NCI-H69 (cell line): ENCODE results near the gene INPP5D.
"Not testable (repeated sequence)": the region's sequence is repeated elsewhere in the genome, so short reads cannot be mapped to it uniquely, and the experiment has no call there.

Source experiments
- DNase-seq: peaks from one replicate; lab custom pipeline; 2025; lab: John Stamatoyannopoulos, UW

INPP5D gene

GRCh38 chr2:233032551-233033320 lies 27.4 kb upstream of the INPP5D start, which contains the start of gene NEU2:
Gene NEU2, plus strand, starts transcription at chr2:233032672. Its CDS starts 0 bp downstream, at chr2:233032672.
- DNase-seq = no peak

- no peak for DNase-seq
Measured at GRCh38 chr2:233033672-233034071, 26.5 kb upstream of the INPP5D start.

- no peak for DNase-seq
Measured at GRCh38 chr2:233034091-233034882, 25.9 kb upstream of the INPP5D start.

GRCh38 chr2:233035426-233036161 lies 24.5 kb upstream of the INPP5D start:
- no peak for DNase-seq

- no peak for DNase-seq
Measured at GRCh38 chr2:233036162-233036838, 23.8 kb upstream of the INPP5D start.

- no peak for DNase-seq
Measured at GRCh38 chr2:233037078-233037477, 23.1 kb upstream of the INPP5D start.

GRCh38 chr2:233039212-233039845 lies 20.8 kb upstream of the INPP5D start:
- no peak for DNase-seq

- DNase-seq = no peak
Measured at GRCh38 chr2:233039846-233040530, 20.2 kb upstream of the INPP5D start.

GRCh38 chr2:233040571-233040970 lies 19.6 kb upstream of the INPP5D start:
- no peak for DNase-seq

GRCh38 chr2:233041722-233042323 lies 18.3 kb upstream of the INPP5D start:
- DNase-seq = no peak

GRCh38 chr2:233042549-233042948 lies 17.6 kb upstream of the INPP5D start:
- DNase-seq = no peak

- DNase-seq = no peak
Measured at GRCh38 chr2:233044974-233045605, 15.1 kb upstream of the INPP5D start.

- no peak for DNase-seq
Measured at GRCh38 chr2:233047206-233047605, 12.9 kb upstream of the INPP5D start.

- DNase-seq = no peak
Measured at GRCh38 chr2:233047667-233048066, 12.5 kb upstream of the INPP5D start.

- no peak for DNase-seq
Measured at GRCh38 chr2:233048569-233049193, 11.5 kb upstream of the INPP5D start.

- DNase-seq = no peak
Measured at GRCh38 chr2:233049194-233049761, 10.9 kb upstream of the INPP5D start.

- no peak for DNase-seq
Measured at GRCh38 chr2:233051241-233052149, 8.6 kb upstream of the INPP5D start.

GRCh38 chr2:233052517-233052916 lies 7.6 kb upstream of the INPP5D start:
- not testable (repeated sequence) for DNase-seq
